SK-N-SH (cell line): ENCODE measurements around the gene MGLL. TPM values are rescaled to one million over a fixed set of nuclear protein-coding genes. Genes with fewer than 3 reads are reported as not detected.

Experiments
- CTCF ChIA-PET: fragments of 300-600, 350-600 bp; formaldehyde crosslinking; extraction: SDS; loops from one replicate; lab custom pipeline; 2021; lab: Yijun Ruan, JAX
- POLR2A ChIA-PET: fragments of 350-600 bp; sonication (Branson Sonifier 250); formaldehyde crosslinking; extraction: SDS; loops from one replicate; lab custom pipeline; 2020; ENCODE audit warnings: antibody characterized with exemption, inconsistent platforms; lab: Yijun Ruan, JAX
- DNase-seq: peaks from one replicate; pipeline ENCODE4 v3.0.0; 2012
- H2AFZ ChIP-seq: fragments of 200-600 bp; sonication (generic); 2 replicates; pipeline ENCODE4 v1.8.1; 2016; ENCODE audit warnings: antibody characterized with exemption, mild to moderate bottlenecking, low read depth
- H3F3A ChIP-seq: fragments of 200-600 bp; sonication (generic); replicated peaks from 2 replicates; pipeline ENCODE3; 2016; ENCODE audit warnings: antibody characterized with exemption, mild to moderate bottlenecking; ENCODE audit not compliant: insufficient read depth
- H3K27ac ChIP-seq, 2 experiments: fragments of 200-500 bp in 1 of 2; fragments of 200-600 bp in 1 of 2; sonication (Bioruptor generic) in 1 of 2; sonication (generic), shearing (Covaris generic) in 1 of 2; 2 replicates each; pipeline versions ENCODE4 v1.5.1 to v1.6.1; 2014 to 2016; ENCODE audit warnings: low read depth in 2 of 2, inconsistent platforms in 1 of 2, low read length in 1 of 2, mild to moderate bottlenecking in 1 of 2, mixed read lengths in 1 of 2
- H3K27me3 ChIP-seq: fragments of 200-600 bp; sonication (generic), shearing (Covaris generic); 2 replicates; pipeline ENCODE4 v1.6.1; 2016; ENCODE audit warnings: mixed run types; ENCODE audit not compliant: insufficient read depth
- H3K36me3 ChIP-seq, 2 experiments: fragments of 200-500 bp in 1 of 2; fragments of 200-600 bp in 1 of 2; sonication (Bioruptor generic) in 1 of 2; sonication (generic) in 1 of 2; replicated peaks in 1 of 2; 2 replicates each; pipeline versions ENCODE3 to v1.5.1; 2014 to 2016; ENCODE audit warnings: low read length in 1 of 2, mild to moderate bottlenecking in 1 of 2; ENCODE audit not compliant: insufficient read depth in 2 of 2, control insufficient read depth in 1 of 2
- H3K4me1 ChIP-seq, 2 experiments: fragments of 200-500 bp in 1 of 2; fragments of 200-600 bp in 1 of 2; sonication (Bioruptor generic) in 1 of 2; sonication (generic), shearing (Covaris generic) in 1 of 2; 2 replicates each; pipeline versions ENCODE4 v1.5.1 to v1.6.1; 2014 to 2016; ENCODE audit warnings: low read depth in 1 of 2, low read length in 1 of 2, mixed run types in 1 of 2; ENCODE audit not compliant: insufficient read depth in 2 of 2, control insufficient read depth in 1 of 2
- H3K4me2 ChIP-seq: fragments of 200-600 bp; sonication (generic), shearing (Covaris generic); 2 replicates; pipeline ENCODE4 v1.6.1; 2017; ENCODE audit warnings: mixed run types
- H3K4me3 ChIP-seq, 2 experiments: fragments of 200-500 bp in 1 of 2; fragments of 200-600 bp in 1 of 2; sonication (Bioruptor generic) in 1 of 2; sonication (generic), shearing (Covaris generic) in 1 of 2; 2 replicates each; pipeline versions ENCODE4 v1.5.1 to v1.8.1; 2014 to 2016; ENCODE audit warnings: low read depth in 2 of 2, inconsistent platforms in 1 of 2, low read length in 1 of 2, mild to moderate bottlenecking in 1 of 2, mixed read lengths in 1 of 2, moderate library complexity in 1 of 2
- H3K79me2 ChIP-seq: fragments of 200-600 bp; sonication (generic); 2 replicates; pipeline ENCODE4 v1.8.1; 2017; ENCODE audit warnings: mild to moderate bottlenecking; ENCODE audit not compliant: insufficient read depth
- H3K9ac ChIP-seq: fragments of 200-600 bp; sonication (generic); 2 replicates; pipeline ENCODE4 v1.6.1; 2017; ENCODE audit warnings: mixed run types
- H3K9me2 ChIP-seq: fragments of 200-600 bp; sonication (generic); 2 replicates; pipeline ENCODE4 v1.6.1; 2017; ENCODE audit warnings: mixed run types
- H3K9me3 ChIP-seq: fragments of 200-600 bp; sonication (generic); 2 replicates; pipeline ENCODE4 v1.6.1; 2017; ENCODE audit warnings: mixed run types, mild to moderate bottlenecking, moderate library complexity
- H4K20me1 ChIP-seq: fragments of 200-600 bp; sonication (generic); 2 replicates; pipeline ENCODE4 v1.6.1; 2017; ENCODE audit warnings: mild to moderate bottlenecking, mixed run types; ENCODE audit not compliant: insufficient read depth
- CHD2 ChIP-seq: fragments of 150-350 bp; IDR thresholded peaks from 2 replicates; pipeline ENCODE4 v1.6.1; 2018; ENCODE audit warnings: low read length; ENCODE audit not compliant: partially characterized antibody
- EP300 ChIP-seq, 2 experiments: IDR thresholded peaks; 2 replicates each; pipeline versions ENCODE4 v1.4.0 to v1.6.1; 2012; ENCODE audit warnings: borderline replicate concordance in 1 of 2, low read depth in 1 of 2, low read length in 1 of 2
- EZH2phosphoT487 ChIP-seq: fragments of 200-600 bp; sonication (generic); IDR thresholded peaks from 2 replicates; pipeline ENCODE4 v1.6.1; 2017; ENCODE audit warnings: low read depth, mixed run types, mild to moderate bottlenecking, antibody characterized with exemption, moderate library complexity, borderline replicate concordance
- FOXM1 ChIP-seq: IDR thresholded peaks from 2 replicates; pipeline ENCODE4 v1.4.0; 2012; ENCODE audit warnings: low read depth, mild to moderate bottlenecking
- GABPA ChIP-seq: IDR thresholded peaks from 2 replicates; pipeline ENCODE4 v1.4.0; 2012; ENCODE audit warnings: low read depth, mild to moderate bottlenecking
- GATA2 ChIP-seq: sonication (generic); formaldehyde crosslinking; IDR thresholded peaks from 2 replicates; pipeline ENCODE4 v1.5.0; 2020; ENCODE audit warnings: mild to moderate bottlenecking, missing genetic modification reagents
- MEF2A ChIP-seq: IDR thresholded peaks from 2 replicates; pipeline ENCODE4 v1.4.0; 2012; ENCODE audit warnings: low read depth, borderline replicate concordance
- NFIC ChIP-seq: IDR thresholded peaks from 2 replicates; pipeline ENCODE4 v1.4.0; 2012; ENCODE audit warnings: borderline replicate concordance
- POLR2AphosphoS5 ChIP-seq: IDR thresholded peaks from 2 replicates; pipeline ENCODE4 v1.6.1; 2012; ENCODE audit warnings: low read depth, low read length
- RAD21 ChIP-seq: IDR thresholded peaks from 2 replicates; pipeline ENCODE4 v1.6.1; 2012; ENCODE audit warnings: mild to moderate bottlenecking, low read length
- RCOR1 ChIP-seq: fragments of 150-350 bp; IDR thresholded peaks from 2 replicates; pipeline ENCODE4 v1.6.1; 2017; ENCODE audit warnings: antibody characterized with exemption, low read length
- TAF1 ChIP-seq: IDR thresholded peaks from 2 replicates; pipeline ENCODE4 v1.6.1; 2012; ENCODE audit warnings: low read depth, mild to moderate bottlenecking, low read length, moderate library complexity, borderline replicate concordance
- USF1 ChIP-seq: IDR thresholded peaks from 2 replicates; pipeline ENCODE4 v1.4.0; 2012; ENCODE audit warnings: low read depth, borderline replicate concordance
- WGBS: methylation state at CpG from one replicate; pipeline ENCODE4 v1.1.6; 2017; ENCODE audit warnings: low lambda C conversion rate; 5-methylcytosine and 5-hydroxymethylcytosine counted together
- polyA plus RNA-seq, 3 experiments: library from polyadenylated mRNA; depleted of rRNA; stranded (reverse); fragments of >200 nt; gene quantifications; 2 replicates each; pipeline ENCODE4 v1.2.3, GENCODE V29; 2012
- TF ChIP-seq, protein P1 (sequence below): IDR thresholded peaks from 2 replicates; pipeline ENCODE4; 2012
- TF ChIP-seq, protein P2 (sequence below): IDR thresholded peaks from 2 replicates; pipeline ENCODE4 v1.4.0; 2012; ENCODE audit warnings: low read depth

Gene MGLL
- polyA plus RNA-seq, 1 of the 3 experiments (the other 2 are of a cell fraction) = 2.2 TPM

- TF ChIP-seq, protein P1, sequence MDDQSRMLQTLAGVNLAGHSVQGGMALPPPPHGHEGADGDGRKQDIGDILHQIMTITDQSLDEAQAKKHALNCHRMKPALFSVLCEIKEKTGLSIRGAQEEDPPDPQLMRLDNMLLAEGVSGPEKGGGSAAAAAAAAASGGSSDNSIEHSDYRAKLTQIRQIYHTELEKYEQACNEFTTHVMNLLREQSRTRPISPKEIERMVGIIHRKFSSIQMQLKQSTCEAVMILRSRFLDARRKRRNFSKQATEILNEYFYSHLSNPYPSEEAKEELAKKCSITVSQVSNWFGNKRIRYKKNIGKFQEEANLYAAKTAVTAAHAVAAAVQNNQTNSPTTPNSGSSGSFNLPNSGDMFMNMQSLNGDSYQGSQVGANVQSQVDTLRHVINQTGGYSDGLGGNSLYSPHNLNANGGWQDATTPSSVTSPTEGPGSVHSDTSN = no peak
- no peak for TF ChIP-seq TAF1
Observed at GRCh38 chr3:127829537-127829936, 7.2 kb upstream of the MGLL start (continued).

- Histone ChIP-seq H3K4me2 (no peak overlapping the region), H3K9me3 (peaks cover 23% of the 10 kb centered on the region), H3K4me1 (peaks cover 0 to 8% of the 10 kb centered on the region in 2 experiments; a peak in 1 of 4 replicates), H3F3A (peaks cover 4% of the 10 kb centered on the region), H2AFZ (no peak overlapping the region), H3K36me3 (no peaks in the 10 kb centered on the region), H4K20me1 (no peaks in the 10 kb centered on the region), H3K27me3 (no peaks in the 10 kb centered on the region), H3K9me2 (no peaks in the 10 kb centered on the region), H3K79me2 (no peaks in the 10 kb centered on the region), H3K4me3 (no peak overlapping the region), H3K27ac (no peak overlapping the region), H3K9ac (no peak overlapping the region)
- no peak for DNase-seq
- ChIA-PET POLR2A (no interaction called here), CTCF (interaction anchor here (0.9 kb wide), 1 partner anchor 133 kb away, joined by 3 read pairs; no protein-coding TSS in a partner anchor)
- TF ChIP-seq TAF1 (no peak), GABPA (no peak), NFIC (no peak), EP300 (IDR thresholded peaks at IDR 0.05; ENCODE audit: borderline replicate concordance in 1 of 2, low read depth in 1 of 2, low read length in 1 of 2) (no peak), USF1 (no peak), EZH2phosphoT487 (no peak), RAD21 (no peak), MEF2A (no peak), RCOR1 (no peak), CHD2 (no peak), FOXM1 (no peak), POLR2AphosphoS5 (no peak), GATA2 (CRISPR knock-in tag) (no peak)
- TF ChIP-seq, protein P2, sequence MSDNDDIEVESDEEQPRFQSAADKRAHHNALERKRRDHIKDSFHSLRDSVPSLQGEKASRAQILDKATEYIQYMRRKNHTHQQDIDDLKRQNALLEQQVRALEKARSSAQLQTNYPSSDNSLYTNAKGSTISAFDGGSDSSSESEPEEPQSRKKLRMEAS = no peak
- TF ChIP-seq, protein P1 = no peak
- WGBS = 40% methylated on average over 2 of the region's 2 CpGs
Observed at GRCh38 chr3:127827808-127828207, 5.5 kb upstream of the MGLL start.
